Spinal cord (tissue), 10 donors: Measurements from ENCODE around the gene PON3. TPM values are rescaled to one million over a fixed set of nuclear protein-coding genes. Genes with fewer than 3 reads are reported as not detected.

Experiments
- DNase-seq, 6 donors: peaks; one replicate each; pipeline versions ENCODE4 v3.0.0 to v3.0.0-alpha.2; 2013 to 2015; ENCODE audit warnings: low spot score in 6 of 6, low read depth in 4 of 6
- H3K27ac ChIP-seq: one replicate; pipeline ENCODE4 v1.5.1; 2013; ENCODE audit warnings: low read depth, low read length, control low read depth
- H3K27me3 ChIP-seq: one replicate; pipeline ENCODE4 v1.6.1; 2013; ENCODE audit warnings: low read length; ENCODE audit not compliant: control insufficient read depth, insufficient read depth
- H3K36me3 ChIP-seq: one replicate; pipeline ENCODE4 v1.6.1; 2013; ENCODE audit warnings: low read length; ENCODE audit not compliant: control insufficient read depth, insufficient read depth
- H3K4me1 ChIP-seq: one replicate; pipeline ENCODE4 v1.6.1; 2013; ENCODE audit warnings: low read length; ENCODE audit not compliant: control insufficient read depth, insufficient read depth
- H3K4me3 ChIP-seq: one replicate; pipeline ENCODE4 v1.5.1; 2013; ENCODE audit warnings: low read depth, low read length, control low read depth
- H3K9me3 ChIP-seq: one replicate; pipeline ENCODE4 v1.6.1; 2013; ENCODE audit warnings: low read length; ENCODE audit not compliant: control insufficient read depth, insufficient read depth
- WGBS: methylation state at CpG from one replicate; pipeline ENCODE4 v1.1.5; 2013; ENCODE audit warnings: missing lambda C conversion rate; ENCODE audit not compliant: insufficient coverage; 5-methylcytosine and 5-hydroxymethylcytosine counted together
- polyA plus RNA-seq, 2 donors: library from polyadenylated mRNA; unstranded; fragments of 120-200 nt; gene quantifications; one replicate each; pipeline ENCODE4 v1.2.1, GENCODE V29; 2013; ENCODE audit not compliant: insufficient read length in 2 of 2
- total RNA-seq, 2 donors: library from RNA; depleted of rRNA in 1 of 2; stranded (reverse); fragments of 120-200 nt in 1 of 2; fragments of >200 nt in 1 of 2; gene quantifications; one replicate each; pipeline versions ENCODE4 v1.2.3 to v1.2.4, GENCODE V29; 2013 to 2014
- donor health status: healthy.

PON3 gene
- total and polyA plus RNA-seq, 4 donors, result 3.5 to 4.3 (median 4.0) TPM

DNA sequence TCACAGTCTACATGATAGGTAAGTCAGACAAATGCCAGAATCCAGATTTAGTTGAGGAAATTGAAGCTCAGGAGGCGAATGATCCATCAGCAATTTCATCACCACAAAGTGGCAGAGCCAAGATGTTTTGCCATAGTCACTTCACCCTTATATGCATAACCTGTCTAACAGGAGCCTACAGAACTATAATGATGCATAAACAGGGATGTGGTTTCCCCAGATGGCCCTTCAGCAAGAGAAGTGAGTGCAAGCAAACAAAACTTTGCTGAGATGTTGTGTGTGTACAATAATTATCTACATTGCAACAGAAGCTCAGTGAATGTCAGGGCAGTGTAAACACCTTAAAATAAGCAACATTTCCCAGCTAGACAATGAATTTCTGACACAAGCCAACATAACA lies 28.6 kb downstream of the PON3 start:
- DNase-seq, result no peak
- no CpG with 5 or more reads among the region's 1 CpG for whole genome bisulfite sequencing
- no peaks in the 10 kb centered on the region for H3K36me3 ChIP-seq
- no peaks in the 10 kb centered on the region for H3K4me1 ChIP-seq
- H3K27me3 ChIP-seq, result no peaks in the 10 kb centered on the region
- no peak overlapping the region for H3K4me3 ChIP-seq
- H3K9me3 ChIP-seq, result no peaks in the 10 kb centered on the region
- no peak overlapping the region for H3K27ac ChIP-seq

DNA sequence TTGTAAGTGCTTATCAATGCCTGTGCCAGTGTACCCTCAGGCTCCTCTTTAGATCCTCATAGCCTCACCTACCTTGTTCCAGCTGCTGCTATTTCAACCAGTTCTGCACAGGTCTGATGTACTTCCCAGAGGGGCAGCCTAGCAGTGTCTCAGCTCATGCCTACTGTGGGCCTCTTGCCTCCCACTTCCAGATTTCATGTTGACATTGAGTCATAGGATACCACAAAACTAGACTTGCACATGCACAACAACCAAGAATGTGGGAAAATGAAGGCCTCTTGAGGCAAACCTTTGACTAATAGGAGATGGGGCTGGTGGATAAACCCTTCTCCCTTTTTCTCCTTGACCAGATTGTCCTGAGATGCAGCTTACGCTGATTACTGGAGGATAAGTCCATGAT lies 31.0 kb downstream of the PON3 start:
- DNase-seq, result no peak
- H3K27ac ChIP-seq, result no peak overlapping the region
- no peak overlapping the region for H3K4me3 ChIP-seq
- H3K27me3 ChIP-seq, result no peaks in the 10 kb centered on the region
- H3K4me1 ChIP-seq, result no peaks in the 10 kb centered on the region
- no peaks in the 10 kb centered on the region for H3K9me3 ChIP-seq
- WGBS, result no CpG with 5 or more reads among the region's 1 CpG
- no peaks in the 10 kb centered on the region for H3K36me3 ChIP-seq

DNA sequence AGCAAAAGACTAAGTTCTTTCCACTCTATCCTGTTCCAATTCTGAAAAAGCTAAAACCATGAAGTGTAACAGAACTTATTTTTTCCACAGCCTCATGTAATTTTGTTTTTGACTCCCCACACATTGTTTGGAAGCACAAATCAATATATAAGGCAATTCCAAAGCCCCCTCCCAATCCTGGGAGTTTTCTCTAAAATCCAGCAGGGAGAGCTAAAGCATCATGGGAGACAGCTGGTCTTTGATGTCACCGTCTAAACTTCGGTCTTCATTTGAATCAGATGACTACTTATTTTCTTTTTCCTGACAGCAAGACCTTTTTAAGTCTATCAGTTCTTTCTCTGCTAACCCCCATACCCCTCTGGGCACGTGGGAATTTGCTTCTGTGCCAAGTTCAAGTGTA lies 38.6 kb downstream of the PON3 start:
- H3K4me3 ChIP-seq, result no peak overlapping the region
- H3K36me3 ChIP-seq, result no peaks in the 10 kb centered on the region
- DNase-seq, result no peak
- peaks cover 5% of the 10 kb centered on the region for H3K9me3 ChIP-seq
- H3K27ac ChIP-seq, result no peak overlapping the region
- no peaks in the 10 kb centered on the region for H3K4me1 ChIP-seq
- no peaks in the 10 kb centered on the region for H3K27me3 ChIP-seq
- WGBS, result 11% methylated on average over 3 of the region's 3 CpGs

DNA sequence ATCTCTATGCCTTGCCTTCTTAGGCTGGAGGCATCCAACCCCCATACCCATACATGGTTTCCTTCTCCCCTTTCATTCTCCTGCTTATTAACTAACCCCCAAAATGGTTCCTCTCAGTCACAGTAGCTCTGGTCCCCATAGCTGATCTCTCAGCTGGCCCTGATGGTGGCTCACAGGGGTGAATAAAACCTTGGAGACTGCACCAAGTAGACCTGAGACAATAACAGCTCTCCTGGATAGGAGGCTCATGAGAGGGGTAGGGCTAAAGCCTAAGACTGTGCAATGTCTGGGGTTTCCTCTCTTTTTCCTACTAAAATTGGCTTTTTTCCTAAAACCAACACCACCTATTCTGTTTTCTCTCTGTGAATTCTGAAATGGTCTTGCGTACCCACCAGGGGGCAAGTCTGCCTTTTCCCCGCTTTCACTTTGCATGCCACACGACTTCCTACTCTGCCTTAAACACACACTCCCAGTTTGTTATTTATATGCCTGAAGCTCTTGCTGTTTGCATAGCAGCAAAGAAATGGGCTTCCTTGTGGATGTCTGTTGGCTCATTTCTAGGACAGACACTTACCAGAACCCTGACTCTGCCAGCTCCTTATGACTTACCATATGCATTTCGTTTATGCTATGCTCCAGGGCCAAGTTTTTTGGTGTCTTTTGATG lies 53.4 kb downstream of the PON3 start:
- Histone ChIP-seq H3K36me3 (no peaks in the 10 kb centered on the region), H3K4me1 (no peaks in the 10 kb centered on the region), H3K9me3 (no peaks in the 10 kb centered on the region), H3K4me3 (no peak overlapping the region), H3K27ac (no peak overlapping the region), H3K27me3 (no peaks in the 10 kb centered on the region)
- peak in 2 of 6 donors; percentile 11 to 43 for DNase-seq
- 56% methylated on average over 4 of the region's 4 CpGs for WGBS

DNA sequence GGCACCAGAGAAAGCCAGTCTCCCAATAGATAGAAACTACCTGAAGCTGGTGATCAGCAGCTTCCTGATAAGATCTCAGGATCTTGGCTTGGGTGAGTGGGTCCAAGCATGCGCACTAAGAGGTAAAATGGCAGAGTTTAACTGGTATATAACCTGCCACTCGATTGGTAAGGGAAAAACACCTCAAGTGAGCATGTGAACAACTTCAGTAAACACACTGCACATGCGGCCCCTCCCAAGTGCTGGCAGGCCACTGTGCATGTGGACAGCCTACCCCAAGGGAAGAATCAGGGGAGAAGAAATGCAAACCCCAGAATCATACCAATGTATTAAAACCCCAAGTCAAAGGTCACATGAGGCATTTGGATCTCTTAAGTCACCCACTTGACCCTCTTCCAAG lies 54.1 kb downstream of the PON3 start:
- WGBS, result 87% methylated on average over 3 of the region's 3 CpGs
- H3K27me3 ChIP-seq, result no peaks in the 10 kb centered on the region

DNA sequence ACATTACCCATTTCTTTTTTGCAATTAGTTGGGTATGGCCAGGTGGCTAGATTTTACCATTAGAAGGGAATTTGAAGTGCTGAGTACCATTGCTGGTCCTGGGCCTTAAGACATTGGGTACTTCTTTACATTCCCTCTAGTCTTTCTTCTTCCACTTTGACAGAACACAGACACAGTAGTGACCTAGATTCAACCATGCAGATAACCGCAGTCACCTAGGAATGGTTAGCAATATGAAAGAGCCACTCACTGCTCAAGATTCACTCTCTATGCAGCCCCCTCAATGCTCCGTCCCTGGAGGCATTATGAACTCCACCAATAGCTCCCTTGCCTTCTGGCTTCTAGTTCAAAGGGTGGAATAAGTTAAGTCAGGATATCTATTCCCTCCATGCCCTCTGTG lies 55.7 kb downstream of the PON3 start:
- H3K27me3 ChIP-seq, result no peaks in the 10 kb centered on the region
- no peak overlapping the region for H3K27ac ChIP-seq
- H3K9me3 ChIP-seq, result no peaks in the 10 kb centered on the region
- no peaks in the 10 kb centered on the region for H3K36me3 ChIP-seq
- WGBS, result 100% methylated on average over 1 of the region's 2 CpGs
- H3K4me3 ChIP-seq, result no peak overlapping the region
- no peak for DNase-seq
- no peaks in the 10 kb centered on the region for H3K4me1 ChIP-seq

More for the DNA sequence above, 54.1 kb downstream of the PON3 start:
- no peaks in the 10 kb centered on the region for H3K36me3 ChIP-seq
- no peaks in the 10 kb centered on the region for H3K9me3 ChIP-seq
- H3K4me3 ChIP-seq, result no peak overlapping the region
- DNase-seq, result no peak
- H3K27ac ChIP-seq, result no peak overlapping the region
- no peaks in the 10 kb centered on the region for H3K4me1 ChIP-seq

DNA sequence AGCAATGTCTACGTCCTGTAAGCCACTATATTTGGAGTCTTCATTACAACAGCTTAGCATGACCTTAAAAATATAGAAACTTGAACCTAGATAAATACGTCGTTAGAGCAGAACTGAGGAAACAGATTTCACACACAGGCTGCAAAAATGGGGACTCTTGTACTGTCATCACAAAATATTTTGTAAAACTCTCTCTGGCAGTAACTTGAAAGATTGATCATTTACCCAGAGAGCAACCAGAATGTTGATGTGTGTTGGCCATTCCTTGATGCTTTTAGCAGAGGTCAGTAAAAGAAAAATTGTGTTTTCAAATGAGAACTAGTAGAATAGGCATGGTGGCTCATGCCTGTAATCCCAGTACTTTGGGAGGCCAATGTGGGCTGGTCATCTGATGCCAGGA lies 57.3 kb downstream of the PON3 start:
- 100% methylated on average over 3 of the region's 3 CpGs for WGBS
- no peak overlapping the region for H3K27ac ChIP-seq
- no peaks in the 10 kb centered on the region for H3K36me3 ChIP-seq
- H3K9me3 ChIP-seq, result peaks cover under 1% of the 10 kb centered on the region
- no peaks in the 10 kb centered on the region for H3K4me1 ChIP-seq
- H3K27me3 ChIP-seq, result no peaks in the 10 kb centered on the region
- no peak for DNase-seq
- H3K4me3 ChIP-seq, result no peak overlapping the region

DNA sequence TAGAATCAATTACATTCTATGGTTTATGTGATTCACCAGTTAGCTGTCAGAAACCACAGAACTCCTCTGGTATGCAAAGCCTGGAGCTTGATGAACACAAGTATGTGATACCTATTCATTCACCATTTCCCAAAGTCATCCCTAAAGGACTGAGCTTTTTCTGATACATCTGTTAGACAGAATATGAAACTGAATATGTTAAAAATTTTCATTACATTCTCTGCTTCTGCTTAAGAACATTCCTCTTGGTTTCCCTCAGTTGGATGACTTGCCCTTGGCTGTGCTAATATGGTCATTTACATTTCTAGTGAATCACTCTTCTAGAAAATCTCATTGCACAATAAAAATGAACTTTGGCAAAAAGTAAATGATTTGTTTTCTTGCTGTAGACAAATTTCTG lies 61.1 kb downstream of the PON3 start:
- Histone ChIP-seq H3K4me3 (no peak overlapping the region), H3K4me1 (no peaks in the 10 kb centered on the region), H3K27ac (no peak overlapping the region), H3K9me3 (peaks cover 2% of the 10 kb centered on the region), H3K27me3 (no peaks in the 10 kb centered on the region), H3K36me3 (no peaks in the 10 kb centered on the region)
- no peak for DNase-seq

DNA sequence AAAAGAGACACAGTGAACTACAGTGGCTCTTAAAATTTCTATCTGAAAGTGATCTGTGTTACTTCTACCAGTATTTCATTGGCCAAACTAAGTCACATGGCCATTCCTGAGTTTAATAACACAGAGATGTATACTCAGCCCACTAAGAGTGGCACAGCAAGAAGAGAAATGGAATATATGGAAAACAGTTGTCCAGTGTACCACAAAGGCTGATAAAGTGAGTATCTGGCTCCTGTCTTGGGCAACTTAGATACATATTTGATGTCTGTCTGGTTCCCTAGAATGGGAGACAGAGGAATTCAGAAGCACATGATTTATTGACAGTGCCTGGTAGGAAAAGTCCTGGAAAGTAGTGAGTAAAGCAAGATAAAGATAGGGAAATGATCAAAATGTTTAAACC lies 61.7 kb downstream of the PON3 start:
- H3K9me3 ChIP-seq, result peaks cover 2% of the 10 kb centered on the region
- no peaks in the 10 kb centered on the region for H3K4me1 ChIP-seq
- no peak overlapping the region for H3K4me3 ChIP-seq
- H3K27me3 ChIP-seq, result no peaks in the 10 kb centered on the region
- no peaks in the 10 kb centered on the region for H3K36me3 ChIP-seq
- DNase-seq, result no peak
- no peak overlapping the region for H3K27ac ChIP-seq

DNA sequence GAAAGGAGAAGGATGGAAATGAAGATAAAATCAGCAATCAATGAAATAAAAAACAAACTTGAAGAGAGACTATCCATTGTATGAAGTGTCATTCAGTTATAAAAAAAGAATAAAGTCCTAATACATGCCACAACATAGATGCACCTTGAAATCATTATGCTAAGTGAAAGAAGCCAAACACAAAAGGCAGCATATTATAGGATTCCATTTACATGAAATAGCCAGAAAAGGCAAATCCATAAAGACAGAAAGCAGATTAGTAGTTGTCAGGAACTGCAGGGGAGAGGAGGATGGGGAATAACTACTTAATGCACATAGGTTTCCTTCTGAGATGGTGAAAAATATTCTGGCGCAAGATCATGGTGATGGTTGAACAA lies 65.2 kb downstream of the PON3 start:
- H3K36me3 ChIP-seq, result no peaks in the 10 kb centered on the region
- no peak overlapping the region for H3K27ac ChIP-seq
- no peak overlapping the region for H3K4me3 ChIP-seq
- H3K27me3 ChIP-seq, result no peaks in the 10 kb centered on the region
- no peaks in the 10 kb centered on the region for H3K4me1 ChIP-seq
- no peak for DNase-seq
- no CpG with 5 or more reads among the region's 1 CpG for WGBS
- H3K9me3 ChIP-seq, result peaks cover 2% of the 10 kb centered on the region
